Globus pallidus (tissue), 1 donor: Measurements from ENCODE around the gene CD99.
"Not testable (repeated sequence)": the region's sequence is repeated elsewhere in the genome, so short reads cannot be mapped to it uniquely, and the experiment has no call there.

ENCODE experiments used
- DNase-seq: peaks from one replicate; pipeline ENCODE4 v3.0.0-alpha.2; 2015; ENCODE audit warnings: low spot score

The CD99 gene

DNA sequence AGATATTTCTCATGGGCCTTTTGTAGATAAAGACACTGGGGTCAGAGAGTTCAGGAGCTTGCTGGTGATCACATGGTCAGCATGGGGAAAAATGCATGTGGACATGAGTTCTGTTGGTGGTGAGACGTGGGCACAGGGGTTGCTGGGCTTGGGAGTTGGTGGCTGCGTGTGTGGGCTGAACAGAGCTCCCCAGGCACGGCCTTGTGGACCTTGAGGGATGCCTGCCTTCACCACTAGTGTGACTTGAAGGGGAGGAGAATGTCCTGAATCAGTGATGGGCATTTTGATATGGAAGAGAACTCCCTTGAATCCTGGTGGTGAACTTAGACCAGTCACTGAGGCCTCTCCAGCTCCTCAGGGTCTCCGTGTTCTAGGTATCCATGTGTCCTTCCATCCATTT lies 8.9 kb downstream of the CD99 start:
- no peak for DNase-seq

DNA sequence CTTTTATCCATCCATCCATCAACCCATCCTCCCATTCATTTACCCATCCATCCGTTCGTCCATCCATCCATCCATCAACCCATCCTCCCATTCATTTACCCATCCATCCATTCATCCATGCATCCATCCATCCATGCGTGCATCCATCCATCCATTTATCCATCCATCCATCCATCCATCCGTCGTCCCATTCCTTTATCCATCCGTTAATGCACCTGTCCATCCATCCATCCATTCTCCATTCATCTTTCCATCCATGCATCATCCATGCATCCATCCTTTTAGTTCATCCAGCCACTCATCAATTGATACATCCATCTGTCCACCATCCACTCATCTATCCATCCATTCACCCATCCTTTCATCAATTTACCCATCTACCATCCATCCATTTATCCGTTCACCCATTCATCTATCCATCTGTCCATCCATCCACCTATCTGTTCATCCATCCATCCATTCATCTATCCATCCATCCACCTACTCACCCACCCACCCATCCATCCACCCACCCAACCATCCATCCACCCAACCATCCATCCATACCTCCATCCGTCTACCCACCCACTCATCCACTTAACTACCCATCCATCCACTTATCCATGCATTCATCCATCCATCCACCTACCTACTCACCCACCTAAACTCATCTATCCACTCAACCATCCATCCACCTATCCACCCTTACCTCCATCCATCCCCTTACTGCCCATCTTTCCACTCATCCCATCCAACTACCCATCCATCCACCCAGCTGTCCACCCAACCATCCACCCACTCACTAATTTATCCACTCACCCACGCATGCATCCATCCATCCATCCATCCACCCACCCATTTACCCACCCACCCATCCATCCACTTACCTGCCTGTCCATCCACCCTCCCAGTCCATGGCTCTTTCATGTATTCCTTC lies 9.6 kb downstream of the CD99 start:
- DNase-seq, result no peak

DNA sequence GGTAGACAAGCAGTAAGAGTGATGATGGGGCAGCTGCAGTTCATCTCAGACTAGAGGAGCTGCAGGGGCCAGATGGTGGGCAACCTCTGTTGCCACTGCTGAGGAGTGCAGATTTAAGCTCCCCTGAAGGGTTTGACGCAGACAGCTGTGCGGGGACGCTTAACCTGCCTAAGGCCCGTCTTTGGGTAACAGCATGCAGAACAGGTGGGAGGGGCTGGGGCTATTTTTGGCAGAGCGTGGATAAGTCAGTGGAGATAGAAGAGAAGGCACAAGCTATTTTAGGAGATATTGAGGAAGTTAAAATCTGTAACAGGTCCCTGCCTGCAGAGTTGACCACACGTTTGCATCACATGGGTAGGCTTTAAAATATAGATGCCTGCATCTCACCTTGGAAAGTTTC lies 10.5 kb downstream of the CD99 start:
- no peak for DNase-seq

GRCh38 chrX:2703991-2704369 lies 12.9 kb downstream of the CD99 start:
- DNase-seq, result peak; percentile 12

GRCh38 chrX:2705046-2705832 lies 14.1 kb downstream of the CD99 start:
- no peak for DNase-seq

DNA sequence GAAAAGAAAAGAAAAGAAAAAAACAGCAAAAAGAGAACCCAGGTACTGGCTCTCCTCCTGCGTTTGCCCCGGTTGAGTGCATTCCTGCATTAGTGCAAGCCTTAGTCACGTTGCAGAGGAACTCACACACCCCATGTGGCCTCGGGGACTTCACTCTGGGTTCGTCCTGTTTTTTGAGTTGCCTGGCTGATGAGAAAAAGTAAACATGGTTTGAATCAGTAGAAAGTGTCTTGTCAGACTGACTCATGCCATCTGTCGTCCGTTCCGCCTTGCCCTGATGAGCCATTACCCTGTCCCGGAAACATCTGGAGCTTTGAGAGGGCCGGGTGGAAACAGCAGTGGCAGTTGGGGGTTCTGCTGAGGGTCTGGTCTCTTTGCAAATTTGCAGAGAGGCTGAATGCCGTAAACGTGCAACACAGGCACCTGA lies 16.3 kb downstream of the CD99 start:
- DNase-seq, result no peak

GRCh38 chrX:2708021-2708420 lies 16.9 kb downstream of the CD99 start:
- DNase-seq, result no peak

DNA sequence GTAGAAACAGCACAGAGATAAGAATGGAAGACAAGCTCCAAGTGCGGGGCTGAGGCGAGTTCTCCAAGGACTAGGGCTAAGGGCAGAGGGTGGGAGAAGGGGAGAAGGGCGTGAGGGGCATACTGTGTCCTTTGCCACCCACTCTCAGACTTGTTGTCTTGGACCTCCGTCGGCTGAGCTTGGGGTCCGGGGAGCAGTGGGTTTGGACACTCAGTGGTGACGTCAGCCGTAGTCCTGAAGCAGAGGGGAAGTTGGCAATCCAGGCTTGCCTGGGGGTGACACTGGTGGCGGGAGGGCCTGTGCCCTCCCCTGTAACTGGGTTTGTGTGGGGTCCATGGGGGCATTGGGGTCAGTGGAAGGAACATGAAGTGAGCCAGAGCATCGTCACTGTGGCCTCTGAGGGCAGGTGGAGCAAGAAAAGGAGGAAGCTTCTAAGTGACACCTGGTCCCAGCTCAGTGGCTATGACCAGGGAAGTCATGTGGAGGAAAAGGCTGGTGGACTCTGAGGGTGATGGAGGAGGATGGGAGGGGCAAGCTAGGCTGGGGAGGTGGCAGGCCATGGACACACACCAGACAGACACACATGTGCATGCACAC lies 17.6 kb downstream of the CD99 start:
- no peak for DNase-seq

- DNase-seq, result no peak
Observed at GRCh38 chrX:2709556-2709955, 18.5 kb downstream of the CD99 start.

DNA sequence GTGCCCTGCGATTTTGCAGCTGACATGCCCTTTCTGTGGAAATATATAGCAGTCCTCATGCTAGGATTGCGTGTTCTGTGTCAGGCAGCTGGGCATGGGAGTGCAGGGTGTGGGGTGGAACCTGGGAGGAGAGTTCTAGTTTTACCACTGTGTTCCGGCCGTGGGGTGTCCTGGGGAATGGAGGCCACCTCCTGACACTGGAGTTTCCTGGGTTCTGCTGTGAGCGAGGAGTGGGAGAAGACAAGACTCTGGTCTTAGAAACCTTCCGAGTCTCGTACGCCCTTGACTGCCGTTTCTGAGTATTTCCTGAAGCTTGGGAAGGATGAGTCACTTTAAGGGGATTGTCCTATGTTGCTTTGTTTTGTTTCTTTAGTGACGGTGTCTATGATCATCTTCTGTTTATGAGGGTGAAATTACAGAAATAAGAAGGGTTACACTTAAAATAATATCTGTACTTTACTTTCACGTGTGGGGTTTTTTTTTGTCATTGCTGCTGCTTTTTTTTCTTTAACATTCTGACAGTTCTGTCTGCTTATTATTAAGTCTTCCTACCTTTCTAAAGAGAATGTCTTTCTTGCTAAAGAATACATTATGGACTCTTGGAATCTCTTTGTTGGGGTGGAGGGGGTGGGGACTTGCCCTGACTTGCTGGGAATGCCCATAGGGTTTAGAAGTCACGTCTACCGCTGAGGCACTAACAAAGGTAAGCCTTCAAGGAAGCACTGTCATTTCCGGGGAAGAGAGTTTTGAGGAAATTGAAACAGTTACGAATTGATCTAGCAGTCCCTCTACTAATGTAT lies 19.1 kb downstream of the CD99 start:
- no peak for DNase-seq

- DNase-seq, result no peak
Observed at GRCh38 chrX:2711441-2711840, 20.3 kb downstream of the CD99 start.

- no peak for DNase-seq
Observed at GRCh38 chrX:2712428-2712827, 21.3 kb downstream of the CD99 start.

DNA sequence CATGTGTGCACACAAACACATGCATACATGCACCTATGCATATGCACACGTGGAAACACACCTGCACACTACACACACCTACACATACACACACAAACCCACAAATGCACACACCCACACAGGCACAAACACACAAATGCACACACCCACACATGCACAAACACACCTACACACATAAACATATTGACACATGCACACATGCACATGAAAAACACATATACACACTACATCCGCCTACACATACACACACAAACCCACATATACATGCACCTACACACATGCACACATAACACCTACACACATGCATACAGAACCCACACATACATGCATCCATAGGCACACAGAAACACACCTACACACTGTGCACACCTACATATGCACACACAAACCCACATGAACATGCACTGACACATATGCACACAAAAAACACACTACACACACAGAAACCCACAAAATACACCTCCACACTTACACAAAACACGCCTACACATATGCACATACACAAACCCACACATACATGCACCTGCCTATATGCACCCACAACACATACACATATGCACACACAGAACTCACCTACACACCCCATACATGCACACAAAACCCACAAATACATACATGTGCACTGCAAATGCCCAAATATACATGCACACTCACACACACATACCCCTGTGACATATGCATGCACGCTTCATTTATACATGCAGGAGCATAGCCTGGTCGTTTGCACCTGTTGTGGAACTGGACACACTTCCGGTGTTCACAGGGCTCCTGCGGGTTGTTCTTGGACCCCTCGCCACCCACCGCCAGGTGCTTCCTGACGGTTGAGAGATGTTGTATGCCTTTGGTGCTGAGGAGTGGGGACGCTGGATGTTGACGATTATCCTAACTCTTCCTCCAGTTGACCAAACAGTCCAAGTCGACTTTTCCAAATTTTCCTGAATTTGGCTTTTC lies 22.1 kb downstream of the CD99 start:
- no peak for DNase-seq

DNA sequence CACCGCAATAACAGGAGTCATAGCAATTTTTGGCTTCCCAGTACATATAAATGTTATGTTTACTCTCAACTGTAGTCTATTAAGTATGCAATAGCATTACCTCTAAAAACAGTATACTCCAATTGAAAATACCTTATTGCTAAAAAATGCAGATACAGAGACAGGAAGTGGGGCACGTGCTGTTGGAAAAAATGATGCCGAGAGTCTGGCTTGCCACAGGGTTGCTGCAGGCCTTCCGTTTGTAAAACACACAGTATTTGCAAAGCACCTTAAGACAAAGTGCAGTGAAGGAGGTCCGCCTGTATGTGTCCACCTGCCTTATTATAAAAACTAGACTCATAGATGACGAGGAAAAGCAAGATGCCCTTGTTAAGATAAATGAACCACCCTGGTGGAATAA lies 23.5 kb downstream of the CD99 start:
- no peak for DNase-seq

DNA sequence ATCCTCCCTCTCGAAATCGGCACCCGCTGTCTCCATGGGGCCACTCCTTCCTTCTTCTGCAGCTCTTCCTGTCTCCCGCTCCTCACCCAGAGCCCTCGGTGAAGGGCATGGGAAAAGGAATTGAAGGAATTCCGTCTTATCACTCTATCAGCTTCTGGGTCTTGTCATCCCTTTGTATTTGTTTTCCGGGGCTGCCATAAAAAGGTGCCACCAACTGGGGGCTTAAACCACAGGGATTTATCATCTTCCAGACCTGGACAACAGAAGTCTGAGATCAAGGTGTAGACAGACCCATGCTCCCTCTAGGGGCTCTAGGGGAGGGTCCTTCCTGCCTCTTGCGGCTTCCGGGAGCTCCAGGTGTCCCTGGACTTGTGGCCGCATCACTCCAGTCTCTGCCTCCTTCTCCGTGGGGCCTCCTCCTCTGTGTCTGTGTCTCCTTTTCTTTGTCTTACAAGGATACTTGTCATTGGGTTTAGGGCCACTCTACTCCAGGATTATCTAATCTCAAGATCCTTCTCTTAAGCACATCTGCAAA lies 24.0 kb downstream of the CD99 start:
- no peak for DNase-seq

DNA sequence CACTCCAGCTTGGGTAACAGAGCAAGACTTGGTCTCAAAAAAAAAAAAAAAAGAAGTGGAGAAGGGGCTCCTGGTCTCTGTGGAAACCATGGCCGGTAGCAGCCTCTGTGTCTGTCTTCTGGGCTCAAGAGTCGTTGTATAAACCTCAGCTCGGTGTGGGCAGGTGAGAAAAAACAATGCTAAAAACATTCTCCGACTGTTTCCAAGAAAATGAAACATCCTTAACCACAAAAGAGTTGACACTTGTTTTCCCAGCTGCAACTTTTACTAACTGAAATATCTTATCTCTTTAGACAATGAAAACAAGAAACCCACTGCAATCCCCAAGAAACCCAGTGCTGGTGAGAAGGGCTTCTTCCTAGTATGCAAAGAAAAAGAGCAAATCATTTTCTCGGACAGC lies 26.2 kb downstream of the CD99 start:
- no peak for DNase-seq

DNA sequence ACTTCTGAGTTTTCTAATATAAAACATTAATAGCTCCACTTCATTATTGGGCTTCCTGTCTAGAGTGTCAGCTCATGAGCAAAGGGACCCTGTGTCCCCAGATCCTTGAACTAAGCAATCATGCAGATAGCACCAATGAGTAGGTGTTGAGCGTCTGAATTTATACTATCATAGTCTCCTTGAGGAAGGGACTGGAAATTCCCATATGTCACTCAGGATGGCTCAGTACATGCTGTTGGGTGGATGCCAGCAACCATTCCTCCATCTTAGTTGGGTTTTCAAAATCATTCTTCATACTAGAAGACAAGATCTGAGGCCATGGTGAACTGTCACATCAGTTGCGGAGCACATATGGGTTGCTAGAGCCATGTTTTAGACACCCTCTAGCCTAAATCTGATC lies 27.7 kb downstream of the CD99 start:
- no peak for DNase-seq

DNA sequence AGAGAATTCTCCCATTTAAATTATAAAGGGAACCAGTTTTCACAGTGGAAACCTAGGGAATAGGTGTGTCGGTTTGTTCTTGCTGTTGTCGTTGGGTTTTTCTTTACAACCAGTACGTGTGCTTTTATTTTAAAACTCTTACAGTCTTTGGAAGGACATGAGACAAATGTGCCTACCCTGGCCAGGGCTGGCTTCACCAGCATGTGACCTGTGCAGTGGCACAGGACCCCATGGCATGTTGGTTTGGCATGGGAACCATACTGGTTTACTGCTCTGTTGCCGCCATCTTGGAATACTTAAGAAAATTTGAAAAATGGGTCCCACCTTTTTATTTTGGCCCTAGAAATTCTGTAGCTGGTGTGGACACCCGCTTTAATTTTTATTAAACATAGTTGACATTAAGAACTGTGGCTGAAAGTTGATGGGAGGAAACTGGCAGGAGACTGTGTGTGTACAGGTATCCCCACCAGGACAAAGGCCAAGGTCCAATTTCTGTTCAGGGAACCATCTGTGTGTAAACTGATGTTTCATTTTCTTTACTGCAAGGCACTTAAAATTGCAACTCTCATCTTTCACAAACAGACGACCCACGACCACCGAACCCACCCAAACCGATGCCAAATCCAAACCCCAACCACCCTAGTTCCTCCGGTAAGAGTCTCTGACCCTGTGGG lies 28.8 kb downstream of the CD99 start:
- no peak for DNase-seq

- DNase-seq, result peak; percentile 33
Observed at GRCh38 chrX:2723286-2723879, 32.3 kb downstream of the CD99 start.

DNA sequence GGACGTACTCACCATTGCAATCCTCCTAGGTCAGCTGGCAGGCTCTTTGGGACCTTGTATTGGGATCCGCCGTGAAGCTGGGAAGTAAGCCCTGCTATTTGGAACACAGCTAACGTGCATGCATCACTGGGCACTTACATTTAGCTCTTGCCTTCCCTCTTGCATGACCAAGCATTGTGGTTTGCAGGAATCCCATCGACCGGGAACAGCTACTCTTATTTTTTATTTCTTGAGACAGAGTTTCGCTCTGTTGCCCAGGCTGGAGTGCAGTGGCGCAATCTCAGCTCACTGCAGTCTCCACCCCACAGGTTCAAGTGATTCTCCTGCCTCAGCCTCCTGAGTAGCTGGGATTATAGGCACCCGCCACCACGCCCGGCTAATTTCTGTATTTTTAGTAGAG lies 36.2 kb downstream of the CD99 start:
- DNase-seq, result not testable (repeated sequence)
